Mammary epithelial cell (primary cell): ENCODE results near the gene AGPAT4.

ENCODE experiments used
- CTCF ChIP-seq, 2 donors: IDR thresholded peaks in 1 of 2; conservative IDR thresholded peaks in 1 of 2; 2 replicates each; pipeline ENCODE4 v1.5.1; 2011 to 2012; ENCODE audit warnings: inconsistent platforms in 2 of 2, low read length in 2 of 2, mild to moderate bottlenecking in 2 of 2, control low read depth in 1 of 2, low read depth in 1 of 2; ENCODE audit not compliant: insufficient read depth in 1 of 2; ENCODE audit errors: extremely low read depth in 1 of 2
- EZH2 ChIP-seq: IDR thresholded peaks from 2 replicates; pipeline ENCODE4 v1.6.1; 2012; ENCODE audit warnings: low read length, inconsistent platforms, borderline replicate concordance

DNA sequence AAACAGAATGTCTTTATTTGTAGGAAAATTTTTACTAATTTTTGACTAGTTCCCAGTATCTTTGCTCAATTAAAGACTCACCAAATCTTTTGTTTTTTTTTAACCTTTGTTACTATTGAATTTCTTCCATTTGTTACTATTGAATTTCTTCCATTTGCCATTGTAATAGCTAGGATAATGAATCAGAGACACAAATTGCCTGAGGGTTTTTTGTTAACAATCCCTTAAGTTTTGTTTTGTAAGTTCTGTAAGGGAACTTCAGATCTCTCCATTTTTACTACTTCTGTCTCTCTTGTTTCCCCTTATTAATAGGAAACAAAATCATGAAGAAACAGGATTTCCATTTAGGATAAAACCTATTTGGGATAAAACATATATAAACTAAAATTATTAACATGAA is 177.9 kb downstream of the AGPAT4 start:
- TF ChIP-seq CTCF (conservative IDR thresholded peaks at IDR 0.05 in 1 of 2, IDR thresholded peaks at IDR 0.05 in 1 of 2; ENCODE audit: extremely low read depth in 1 of 2, insufficient read depth in 1 of 2, low read depth in 1 of 2, low read length in 2 of 2) (no peak), EZH2 (no peak)
